ENCODE results near the gene TMEM190. TPM values are rescaled to one million over a fixed set of nuclear protein-coding genes. Genes with fewer than 3 reads are reported as not detected.
"Not testable (repeated sequence)": the region's sequence is repeated elsewhere in the genome, so short reads cannot be mapped to it uniquely, and the experiment has no call there.

Gene TMEM190
- total RNA-seq, 1 experiment from 2014 or later = not detected

DNA sequence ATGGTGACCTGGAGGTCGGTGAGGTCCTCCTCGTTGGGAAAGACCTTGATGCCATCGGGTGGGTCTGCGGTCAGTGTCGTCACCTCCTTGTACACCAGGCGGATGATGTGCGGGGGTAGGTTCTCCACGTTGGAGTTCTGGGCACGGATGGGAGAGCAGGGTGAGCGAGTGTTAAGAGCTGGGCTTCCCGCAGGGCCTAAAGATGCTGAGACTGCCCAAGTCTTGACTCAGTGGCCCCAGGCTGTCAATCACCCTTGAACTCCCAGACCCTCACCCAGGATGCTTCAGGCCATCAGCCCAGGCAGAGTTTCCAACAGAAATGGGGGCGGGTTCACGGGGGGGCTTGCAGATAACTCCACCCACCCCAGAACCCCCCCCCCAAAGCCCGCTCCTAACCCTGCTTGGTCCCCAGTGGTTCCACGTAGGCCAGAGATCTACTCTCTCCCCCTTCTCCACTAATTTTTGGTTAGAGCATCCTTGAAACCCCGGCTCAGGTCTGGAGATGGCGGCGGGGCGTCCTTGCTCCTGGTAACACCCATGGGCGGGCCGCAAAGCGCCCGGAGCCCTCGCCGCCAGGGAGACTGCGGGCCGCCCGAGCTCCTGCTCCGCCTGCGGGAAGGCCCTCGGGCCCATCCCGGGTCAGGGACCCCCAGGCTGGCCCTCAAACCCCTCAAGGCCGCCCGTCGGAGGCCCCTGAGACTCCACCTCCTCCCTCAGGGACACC is 30.4 kb downstream of the TMEM190 start:
- 0 out of 2 replicates have a peak, but pooled peaks cover 4% of the 10 kb centered on the region for H3K9me3 ChIP-seq (replicated peaks)
- H3K36me3 ChIP-seq = peaks cover 40% of the 10 kb centered on the region
- no peaks in the 10 kb centered on the region for H3K27me3 ChIP-seq
- DNase-seq = no peak
- peak overlapping the region; percentile 95 for H3K4me3 ChIP-seq
- peak overlapping the region; percentile 98 for H3K27ac ChIP-seq
- H3K4me1 ChIP-seq = peaks cover 3% of the 10 kb centered on the region; the same call in 1 of the 2 replicates

- peak within 1 kb of the TSS; percentile 98 for H3K27ac ChIP-seq
- not testable (repeated sequence) for H3K4me1 ChIP-seq; H3K9me3 ChIP-seq (replicated peaks); DNase-seq; H3K27me3 ChIP-seq
- H3K36me3 ChIP-seq = peaks cover 35% of the 10 kb centered on the region
- H3K4me3 ChIP-seq = peak within 1 kb of the TSS; percentile 95
These were observed 30.8 kb downstream of the TMEM190 start, which contains the start of gene UBE2S for GRCh38 chr19:55407550-55407799. Gene UBE2S (minus strand): TSS chr19:55407788. CDS start chr19:55407589, 199 bp downstream.

GRCh38 chr19:55407800-55408532 is 31.3 kb downstream of the TMEM190 start:
- Histone ChIP-seq H3K27ac (peak overlapping the region; percentile 98), H3K9me3 (replicated peaks) (0 out of 2 replicates have a peak, but pooled peaks cover 4% of the 10 kb centered on the region), H3K4me3 (peak overlapping the region; percentile 95), H3K27me3 (no peaks in the 10 kb centered on the region), H3K4me1 (peaks cover 3% of the 10 kb centered on the region; the same call in 1 of the 2 replicates), H3K36me3 (peaks cover 31% of the 10 kb centered on the region)
- DNase-seq = peak; percentile 99

GRCh38 chr19:55408533-55408872 is 31.9 kb downstream of the TMEM190 start:
- H3K9me3 ChIP-seq (replicated peaks) = 0 out of 2 replicates have a peak, but pooled peaks cover 4% of the 10 kb centered on the region
- no peaks in the 10 kb centered on the region for H3K27me3 ChIP-seq
- H3K36me3 ChIP-seq = peaks cover 26% of the 10 kb centered on the region
- DNase-seq = no peak
- H3K4me1 ChIP-seq = peaks cover 3% of the 10 kb centered on the region; the same call in 1 of the 2 replicates
- peak overlapping the region; percentile 33 for H3K4me3 ChIP-seq
- H3K27ac ChIP-seq = peak overlapping the region; percentile 98

- not testable (repeated sequence) for H3K4me3 ChIP-seq; H3K27me3 ChIP-seq; H3K9me3 ChIP-seq (replicated peaks); H3K27ac ChIP-seq; DNase-seq; H3K4me1 ChIP-seq
- H3K36me3 ChIP-seq = peaks cover 21% of the 10 kb centered on the region
These were observed 32.6 kb downstream of the TMEM190 start for GRCh38 chr19:55409179-55409578.

GRCh38 chr19:55410168-55410567 is 33.5 kb downstream of the TMEM190 start:
- no peak for DNase-seq
- H3K9me3 ChIP-seq (replicated peaks) = 0 out of 2 replicates have a peak, but pooled peaks cover 4% of the 10 kb centered on the region
- peaks cover 3% of the 10 kb centered on the region; the same call in 1 of the 2 replicates for H3K4me1 ChIP-seq
- H3K27ac ChIP-seq = no peak overlapping the region
- peaks cover 14% of the 10 kb centered on the region for H3K36me3 ChIP-seq
- no peak overlapping the region for H3K4me3 ChIP-seq
- no peaks in the 10 kb centered on the region for H3K27me3 ChIP-seq

- H3K9me3 ChIP-seq (replicated peaks) = no peaks in the 10 kb centered on the region
- no peaks in the 10 kb centered on the region for H3K36me3 ChIP-seq
- H3K4me1 ChIP-seq = no peaks in the 10 kb centered on the region
- peak; percentile 66 to 85 for DNase-seq
- no peak overlapping the region for H3K4me3 ChIP-seq
- H3K27ac ChIP-seq = no peak overlapping the region
- H3K27me3 ChIP-seq = no peaks in the 10 kb centered on the region
These were observed 41.6 kb downstream of the TMEM190 start for GRCh38 chr19:55418185-55418584.

GRCh38 chr19:55419103-55419502 is 42.5 kb downstream of the TMEM190 start:
- no peaks in the 10 kb centered on the region for H3K9me3 ChIP-seq (replicated peaks)
- no peak overlapping the region for H3K4me3 ChIP-seq
- no peaks in the 10 kb centered on the region for H3K27me3 ChIP-seq
- no peaks in the 10 kb centered on the region for H3K4me1 ChIP-seq
- no peak for DNase-seq
- H3K27ac ChIP-seq = no peak overlapping the region
- no peaks in the 10 kb centered on the region for H3K36me3 ChIP-seq

- no peaks in the 10 kb centered on the region for H3K9me3 ChIP-seq (replicated peaks)
- H3K27ac ChIP-seq = no peak overlapping the region
- H3K27me3 ChIP-seq = no peaks in the 10 kb centered on the region
- DNase-seq = no peak
- no peak overlapping the region for H3K4me3 ChIP-seq
- no peaks in the 10 kb centered on the region for H3K4me1 ChIP-seq
- H3K36me3 ChIP-seq = no peaks in the 10 kb centered on the region
These were observed 43.1 kb downstream of the TMEM190 start for GRCh38 chr19:55419624-55420236.

DNA sequence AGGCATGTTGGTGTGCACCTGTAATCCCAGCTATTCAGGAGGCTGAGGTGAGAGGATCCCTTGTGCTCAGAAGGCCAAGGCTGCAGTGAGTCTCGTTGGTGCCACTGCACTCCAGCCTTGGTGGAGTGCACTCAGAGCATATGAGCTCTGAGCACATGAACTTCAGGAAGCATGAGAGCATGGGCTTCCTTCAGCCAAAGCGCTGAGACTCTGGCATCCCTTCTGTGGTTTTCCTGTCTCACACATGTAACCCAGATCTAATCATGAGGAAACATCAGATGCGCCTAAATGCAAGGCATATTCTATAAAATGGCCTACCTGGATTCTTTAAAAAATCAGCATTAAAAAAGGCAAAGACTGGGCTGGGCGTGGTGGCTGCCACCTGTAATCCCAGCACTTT is 44.7 kb downstream of the TMEM190 start:
- not testable (repeated sequence) for H3K9me3 ChIP-seq (replicated peaks); H3K36me3 ChIP-seq; H3K27me3 ChIP-seq; DNase-seq; H3K27ac ChIP-seq; H3K4me3 ChIP-seq; H3K4me1 ChIP-seq

GRCh38 chr19:55423225-55424005 is 46.8 kb downstream of the TMEM190 start:
- H3K9me3 ChIP-seq (replicated peaks) = no peaks in the 10 kb centered on the region

DNA sequence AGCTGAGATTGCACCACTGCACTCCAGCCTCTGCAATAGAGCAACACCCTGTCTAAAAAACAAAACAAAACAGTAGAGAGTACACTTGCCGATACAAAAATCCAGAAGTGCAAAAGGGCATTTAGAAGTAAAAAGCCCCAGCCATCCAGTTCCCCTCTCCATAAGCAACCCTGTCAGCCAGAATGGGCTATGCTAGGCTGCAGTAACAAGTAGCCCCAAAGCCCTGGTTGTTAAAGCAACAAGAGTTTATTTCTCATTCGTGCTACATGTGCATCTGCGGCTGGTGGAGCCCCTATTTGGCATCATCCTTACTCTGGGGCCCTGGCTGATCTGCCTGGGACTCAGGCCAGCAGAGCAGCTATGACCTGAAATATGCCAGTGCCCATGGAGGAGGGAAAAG is 47.9 kb downstream of the TMEM190 start:
- H3K4me3 ChIP-seq = no peak overlapping the region
- peaks cover 5% of the 10 kb centered on the region; the same call in 1 of the 2 replicates for H3K4me1 ChIP-seq
- no peaks in the 10 kb centered on the region for H3K27me3 ChIP-seq
- H3K36me3 ChIP-seq = no peaks in the 10 kb centered on the region
- no peaks in the 10 kb centered on the region for H3K9me3 ChIP-seq (replicated peaks)
- DNase-seq = no peak
- no peak overlapping the region for H3K27ac ChIP-seq

More at GRCh38 chr19:55423225-55424005, 46.8 kb downstream of the TMEM190 start:
- Histone ChIP-seq H3K27ac (no peak overlapping the region), H3K27me3 (no peaks in the 10 kb centered on the region), H3K4me1 (no peaks in the 10 kb centered on the region; the same call in 1 of the 2 replicates), H3K4me3 (no peak overlapping the region), H3K36me3 (no peaks in the 10 kb centered on the region)
- no peak for DNase-seq

- H3K4me3 ChIP-seq = no peak overlapping the region
These were observed 49.4 kb downstream of the TMEM190 start for GRCh38 chr19:55426042-55426441.

More at GRCh38 chr19:55426042-55426441, 49.4 kb downstream of the TMEM190 start:
- Histone ChIP-seq H3K27ac (no peak overlapping the region), H3K27me3 (no peaks in the 10 kb centered on the region), H3K9me3 (replicated peaks) (no peaks in the 10 kb centered on the region), H3K36me3 (no peaks in the 10 kb centered on the region), H3K4me1 (peaks cover 5% of the 10 kb centered on the region; the same call in 1 of the 2 replicates)
- no peak for DNase-seq

Data from SJCRH30 (cell line).